IPS DF 6.9 (cell line): ENCODE results near the gene COA3.
A peak's percentile ranks its signal among the peaks of the same experiment; 100 is the strongest.

ENCODE experiments used
- DNase-seq: peaks from one replicate; pipeline ENCODE4 v3.0.0-alpha.2; 2013; ENCODE audit warnings: low read depth, low spot score
- H3K27ac ChIP-seq: one replicate; pipeline ENCODE4 v1.5.1; 2013; ENCODE audit warnings: low read length, control low read depth
- H3K27me3 ChIP-seq: 2 replicates; pipeline ENCODE4 v1.6.1; 2013; ENCODE audit warnings: mild to moderate bottlenecking, low read length; ENCODE audit not compliant: control insufficient read depth, insufficient read depth
- H3K36me3 ChIP-seq: 2 replicates; pipeline ENCODE4 v1.6.1; 2013; ENCODE audit warnings: low read length; ENCODE audit not compliant: control insufficient read depth, insufficient read depth
- H3K4me1 ChIP-seq: 2 replicates; pipeline ENCODE4 v1.6.1; 2013; ENCODE audit warnings: low read length; ENCODE audit not compliant: control insufficient read depth, insufficient read depth
- H3K4me3 ChIP-seq: 2 replicates; pipeline ENCODE4 v1.5.1; 2013; ENCODE audit warnings: mild to moderate bottlenecking, low read length
- H3K9me3 ChIP-seq: 2 replicates; pipeline ENCODE4 v1.6.1; 2013; ENCODE audit warnings: low read length, inconsistent platforms; ENCODE audit not compliant: control insufficient read depth, insufficient read depth
- WGBS: extraction: QIAGEN DNeasy Blood & Tissue Kit; methylation state at CpG from one replicate; pipeline ENCODE4 v1.1.7; 2013; ENCODE audit warnings: mixed read lengths, missing lambda C conversion rate; ENCODE audit not compliant: insufficient read length, insufficient coverage; 5-methylcytosine and 5-hydroxymethylcytosine counted together

Gene COA3

GRCh38 chr17:42798383-42799380 lies at the start of gene COA3, which contains the start of gene CNTD1:
TSS of gene COA3 (minus strand) at chr17:42798704. CDS start at chr17:42798681, 23 bp downstream.
TSS of gene CNTD1 (plus strand) at chr17:42798861. CDS start at chr17:42799068, 207 bp downstream.
- peaks cover 2% of the 10 kb centered on the region; the same call in 1 of the 2 replicates for H3K27me3 ChIP-seq
- H3K36me3 ChIP-seq = peaks cover 4% of the 10 kb centered on the region; the same call in 1 of the 2 replicates
- WGBS = no CpG with 5 or more reads among the region's 66 CpGs
- no peak within 1 kb of the TSS for H3K27ac ChIP-seq
- H3K9me3 ChIP-seq = no peaks in the 10 kb centered on the region
- peak within 1 kb of the TSS; percentile 85 for H3K4me3 ChIP-seq
- peak; percentile 79 for DNase-seq
- H3K4me1 ChIP-seq = no peaks in the 10 kb centered on the region

GRCh38 chr17:42848093-42848492 lies 49.6 kb upstream of the COA3 start:
- Histone ChIP-seq H3K27ac (no peak overlapping the region), H3K36me3 (peaks cover 26% of the 10 kb centered on the region), H3K9me3 (no peaks in the 10 kb centered on the region), H3K4me1 (no peaks in the 10 kb centered on the region), H3K4me3 (no peak overlapping the region), H3K27me3 (no peaks in the 10 kb centered on the region)
- WGBS = no CpG with 5 or more reads among the region's 3 CpGs
- DNase-seq = no peak

- Histone ChIP-seq H3K9me3 (no peaks in the 10 kb centered on the region), H3K27me3 (no peaks in the 10 kb centered on the region), H3K36me3 (peaks cover 36% of the 10 kb centered on the region), H3K27ac (no peak overlapping the region), H3K4me1 (no peaks in the 10 kb centered on the region), H3K4me3 (no peak overlapping the region)
- no peak for DNase-seq
- no CpG with 5 or more reads among the region's 9 CpGs for WGBS
Observed at GRCh38 chr17:42846594-42847280, 48.2 kb upstream of the COA3 start.

GRCh38 chr17:42845918-42846593 lies 47.6 kb upstream of the COA3 start:
- DNase-seq = no peak
- peaks cover 42% of the 10 kb centered on the region for H3K36me3 ChIP-seq
- WGBS = no CpG with 5 or more reads among the region's 7 CpGs
- H3K4me1 ChIP-seq = no peaks in the 10 kb centered on the region
- no peak overlapping the region for H3K27ac ChIP-seq
- no peaks in the 10 kb centered on the region for H3K27me3 ChIP-seq
- no peak overlapping the region for H3K4me3 ChIP-seq
- H3K9me3 ChIP-seq = no peaks in the 10 kb centered on the region

GRCh38 chr17:42845556-42845917 lies 47.0 kb upstream of the COA3 start:
- Histone ChIP-seq H3K36me3 (peaks cover 42% of the 10 kb centered on the region), H3K4me3 (no peak overlapping the region), H3K27me3 (no peaks in the 10 kb centered on the region), H3K4me1 (no peaks in the 10 kb centered on the region), H3K27ac (no peak overlapping the region), H3K9me3 (no peaks in the 10 kb centered on the region)
- no CpG with 5 or more reads among the region's 12 CpGs for WGBS
- no peak for DNase-seq

- peaks cover 42% of the 10 kb centered on the region for H3K36me3 ChIP-seq
- DNase-seq = no peak
- no peaks in the 10 kb centered on the region for H3K27me3 ChIP-seq
- H3K27ac ChIP-seq = no peak overlapping the region
- WGBS = no CpG with 5 or more reads among the region's 24 CpGs
- H3K9me3 ChIP-seq = no peaks in the 10 kb centered on the region
- H3K4me3 ChIP-seq = no peak overlapping the region
- H3K4me1 ChIP-seq = no peaks in the 10 kb centered on the region
Observed at GRCh38 chr17:42844761-42845555, 46.5 kb upstream of the COA3 start.

GRCh38 chr17:42844271-42844670 lies 45.8 kb upstream of the COA3 start, which contains the start of gene AOC2:
TSS of gene AOC2 (plus strand) at chr17:42844580. CDS start at chr17:42844627, 47 bp downstream.
- H3K4me3 ChIP-seq = no peak within 1 kb of the TSS
- no peak for DNase-seq
- H3K9me3 ChIP-seq = no peaks in the 10 kb centered on the region
- H3K36me3 ChIP-seq = peaks cover 44% of the 10 kb centered on the region
- no peak within 1 kb of the TSS for H3K27ac ChIP-seq
- H3K4me1 ChIP-seq = no peaks in the 10 kb centered on the region
- WGBS = no CpG with 5 or more reads among the region's 4 CpGs
- no peaks in the 10 kb centered on the region for H3K27me3 ChIP-seq

GRCh38 chr17:42843358-42843934 lies 44.9 kb upstream of the COA3 start:
- Histone ChIP-seq H3K27me3 (no peaks in the 10 kb centered on the region), H3K4me3 (no peak overlapping the region), H3K36me3 (peaks cover 52% of the 10 kb centered on the region), H3K9me3 (no peaks in the 10 kb centered on the region), H3K4me1 (no peaks in the 10 kb centered on the region), H3K27ac (no peak overlapping the region)
- no peak for DNase-seq
- WGBS = no CpG with 5 or more reads among the region's 6 CpGs

GRCh38 chr17:42841975-42842685 lies 43.6 kb upstream of the COA3 start:
- Histone ChIP-seq H3K27me3 (no peaks in the 10 kb centered on the region), H3K4me3 (no peak overlapping the region), H3K36me3 (peaks cover 62% of the 10 kb centered on the region), H3K4me1 (no peaks in the 10 kb centered on the region), H3K27ac (no peak overlapping the region), H3K9me3 (no peaks in the 10 kb centered on the region)
- no CpG with 5 or more reads among the region's 11 CpGs for whole genome bisulfite sequencing
- DNase-seq = no peak
